HepG2 (cell line): ENCODE data around the gene SLC25A11. TPM values are rescaled to one million over a fixed set of nuclear protein-coding genes. Genes with fewer than 3 reads are reported as not detected.

Experiments used
- ATAC-seq: fragments of 200-7000 bp; cut with Tn5 transposase; 3 replicates; pipeline ENCODE4 v1.9.1; 2020; ENCODE audit warnings: mild to moderate bottlenecking, moderate library complexity
- BruUV-seq: library from RNA; stranded (reverse); fragments of 400-500 nt; replicated peaks from 2 replicates; lab custom pipeline; 2021; lab: Mats Ljungman, UMichigan
- CTCF ChIA-PET: fragments of 300-600 bp; formaldehyde crosslinking; extraction: SDS; loops from one replicate; lab custom pipeline; 2021; ENCODE audit warnings: low total read pairs, inconsistent platforms, low intra/inter-chr PET ratio; lab: Yijun Ruan, JAX
- POLR2A ChIA-PET: fragments of 350-600 bp; sonication (Branson Sonifier 250); formaldehyde crosslinking; loops from one replicate; lab custom pipeline; 2020; ENCODE audit warnings: antibody characterized with exemption, inconsistent platforms; lab: Yijun Ruan, JAX
- DNase-seq: peaks from one replicate; pipeline ENCODE4 v3.0.0-alpha.2; 2015; ENCODE audit warnings: low spot score
- FAIRE-seq: peaks from 3 replicates; lab custom pipeline; 2011; peaks lifted over from hg19 to GRCh38; lab: Jason Lieb, UNC
- H2AFZ ChIP-seq: one replicate; pipeline ENCODE4 v1.6.1; 2011; ENCODE audit warnings: low read length, inconsistent platforms
- H3K27ac ChIP-seq: fragments of 300-600 bp; 3 replicates; pipeline ENCODE4 v1.8.0; 2011; ENCODE audit warnings: mixed run types, mild to moderate bottlenecking, mixed read lengths, low read length, inconsistent platforms; ENCODE audit not compliant: insufficient read depth; ENCODE audit errors: extremely low read length
- H3K27me3 ChIP-seq, 2 experiments: fragments of 200-600 bp in 1 of 2; 2 replicates in 1 of 2; 3 replicates in 1 of 2; pipeline versions ENCODE4 v1.6.0 to v1.8.0; 2011; ENCODE audit warnings: low read length in 2 of 2, mild to moderate bottlenecking in 2 of 2, moderate library complexity in 2 of 2, inconsistent platforms in 1 of 2; ENCODE audit not compliant: insufficient read depth in 2 of 2, control insufficient read depth in 1 of 2
- H3K36me3 ChIP-seq, 2 experiments: fragments of 200-600 bp in 1 of 2; replicated peaks in 1 of 2; 2 replicates in 1 of 2; 3 replicates in 1 of 2; pipeline versions ENCODE4 v1.5.1 to v1.8.0; 2011; ENCODE audit warnings: low read length in 2 of 2, inconsistent platforms in 1 of 2; ENCODE audit not compliant: insufficient read depth in 2 of 2, control insufficient read depth in 1 of 2
- H3K4me1 ChIP-seq: 2 replicates; pipeline ENCODE4 v1.5.1; 2012; ENCODE audit warnings: low read length, inconsistent platforms; ENCODE audit not compliant: insufficient read depth
- H3K4me2 ChIP-seq: 2 replicates; pipeline ENCODE4 v1.6.0; 2011; ENCODE audit warnings: low read depth, low read length, inconsistent platforms
- H3K4me3 ChIP-seq, 3 experiments: fragments of 200-600 bp in 1 of 3; sonication (generic), shearing (Covaris generic) in 1 of 3; replicated peaks in 1 of 3; 2 replicates each; pipeline ENCODE4 v1.5.1; 2011 to 2016; ENCODE audit warnings: low read length in 3 of 3, inconsistent platforms in 2 of 3, low read depth in 2 of 3, mild to moderate bottlenecking in 2 of 3, control low read depth in 1 of 3, mixed read lengths in 1 of 3; ENCODE audit not compliant: insufficient read depth in 1 of 3
- H3K79me2 ChIP-seq: one replicate; pipeline ENCODE4 v1.6.1; 2011; ENCODE audit warnings: low read length, inconsistent platforms; ENCODE audit not compliant: insufficient read depth
- H3K9ac ChIP-seq: 2 replicates; pipeline ENCODE4 v1.6.0; 2011; ENCODE audit warnings: mild to moderate bottlenecking, low read depth, low read length, inconsistent platforms; ENCODE audit not compliant: insufficient read depth
- H3K9me3 ChIP-seq: 2 replicates; pipeline ENCODE4 v1.5.1; 2012; ENCODE audit warnings: mild to moderate bottlenecking, low read length
- H4K20me1 ChIP-seq: 2 replicates; pipeline ENCODE4 v1.6.0; 2011; ENCODE audit warnings: inconsistent platforms, mild to moderate bottlenecking, low read length, moderate library complexity; ENCODE audit not compliant: insufficient read depth
- AGO2 ChIP-seq: fragments of 200-400 bp; formaldehyde crosslinking; optimal IDR thresholded peaks from 2 replicates; pipeline ENCODE3; 2017; ENCODE audit warnings: mild to moderate bottlenecking, low read depth, low read length, moderate library complexity
- PTBP1 ChIP-seq: fragments of 200-400 bp; formaldehyde crosslinking; IDR thresholded peaks from 2 replicates; pipeline ENCODE4 v1.6.1; 2018; ENCODE audit warnings: low read length, low read depth; ENCODE audit not compliant: poor library complexity, severe bottlenecking
- ZIK1 ChIP-seq: sonication (generic); formaldehyde crosslinking; IDR thresholded peaks from 2 replicates; pipeline ENCODE4 v1.5.0; 2020; ENCODE audit warnings: mild to moderate bottlenecking, low read depth, missing genetic modification reagents, borderline replicate concordance
- WGBS: methylation state at CpG from one replicate; pipeline ENCODE4 v1.1.6; 2017; ENCODE audit warnings: low lambda C conversion rate; 5-methylcytosine and 5-hydroxymethylcytosine counted together
- in situ Hi-C: cut with HindIII; loops from 2 replicates; pipeline ENCODE4 v1.10.0; 2017; ENCODE audit warnings: low pct_unique_long_range_greater_than_20kb; ENCODE audit not compliant: extremely low pct_ligation_motif_present
- intact Hi-C: fragments of 100-400 bp; cut with micrococcal nuclease; formaldehyde crosslinking; loops from one replicate; pipeline ENCODE4 v1.10.0; 2022; ENCODE audit not compliant: unreplicated experiment
- polyA plus RNA-seq, 8 experiments: library from polyadenylated mRNA; depleted of rRNA in 3 of 8; stranded (reverse) in 7 of 8; unstranded in 1 of 8; fragments of >200 nt; fragmentation: Illumina TruSeq in 4 of 8; extraction: Trizol in 4 of 8; gene quantifications; 2 replicates each; pipeline versions ENCODE4 v1.2.1 to v1.2.3, GENCODE V29; 2011 to 2016; ENCODE audit warnings: low read depth in 4 of 8, missing spikeins in 1 of 8, mixed read lengths in 1 of 8; ENCODE audit not compliant: insufficient read depth in 1 of 8
- total RNA-seq, 5 experiments: library from RNA; depleted of rRNA; stranded (reverse); fragments of >200 nt; fragmentation: Illumina TruSeq; extraction: Trizol; gene quantifications; 2 replicates each; pipeline ENCODE4 v1.2.3, GENCODE V29; 2016; ENCODE audit warnings: low read depth in 1 of 5
- TF ChIP-seq, protein P1 (sequence below): sonication (generic); formaldehyde crosslinking; conservative IDR thresholded peaks from 2 replicates; pipeline ENCODE4 v1.8.0; 2022; ENCODE audit warnings: mild to moderate bottlenecking, moderate library complexity, missing genetic modification reagents

The SLC25A11 gene
- total and polyA plus RNA-seq, 2 of the 13 experiments (the other 11 are each of a cell fraction or from before 2014, with no cell fraction given): 35.4 to 47.2 TPM

DNA sequence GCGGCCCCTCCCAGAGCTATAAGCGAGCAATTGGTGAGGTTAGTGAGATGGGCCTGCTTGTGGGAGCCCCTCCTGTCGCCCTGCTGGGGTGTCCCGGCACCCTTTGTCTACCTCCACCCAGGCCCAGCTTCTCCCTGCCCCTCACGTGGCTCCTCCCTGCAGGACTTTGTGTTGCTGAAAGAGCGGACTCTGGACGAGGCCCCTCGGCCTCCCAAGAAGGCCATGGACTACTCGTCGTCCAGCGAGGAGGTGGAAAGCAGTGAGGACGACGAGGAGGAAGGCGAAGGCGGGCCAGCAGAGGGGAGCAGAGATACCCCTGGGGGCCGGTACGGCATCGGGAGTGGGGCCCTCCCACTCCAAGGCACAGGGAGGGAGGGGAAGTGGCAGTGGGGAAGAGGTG is 46.6 kb downstream of the SLC25A11 start (continued):
- TF ChIP-seq, protein P1, sequence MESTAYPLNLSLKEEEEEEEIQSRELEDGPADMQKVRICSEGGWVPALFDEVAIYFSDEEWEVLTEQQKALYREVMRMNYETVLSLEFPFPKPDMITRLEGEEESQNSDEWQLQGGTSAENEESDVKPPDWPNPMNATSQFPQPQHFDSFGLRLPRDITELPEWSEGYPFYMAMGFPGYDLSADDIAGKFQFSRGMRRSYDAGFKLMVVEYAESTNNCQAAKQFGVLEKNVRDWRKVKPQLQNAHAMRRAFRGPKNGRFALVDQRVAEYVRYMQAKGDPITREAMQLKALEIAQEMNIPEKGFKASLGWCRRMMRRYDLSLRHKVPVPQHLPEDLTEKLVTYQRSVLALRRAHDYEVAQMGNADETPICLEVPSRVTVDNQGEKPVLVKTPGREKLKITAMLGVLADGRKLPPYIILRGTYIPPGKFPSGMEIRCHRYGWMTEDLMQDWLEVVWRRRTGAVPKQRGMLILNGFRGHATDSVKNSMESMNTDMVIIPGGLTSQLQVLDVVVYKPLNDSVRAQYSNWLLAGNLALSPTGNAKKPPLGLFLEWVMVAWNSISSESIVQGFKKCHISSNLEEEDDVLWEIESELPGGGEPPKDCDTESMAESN (CRISPR knock-in tag): no peak
- no peak for TF ChIP-seq PTBP1
- TF ChIP-seq, all 625 proteins: peak for 0

DNA sequence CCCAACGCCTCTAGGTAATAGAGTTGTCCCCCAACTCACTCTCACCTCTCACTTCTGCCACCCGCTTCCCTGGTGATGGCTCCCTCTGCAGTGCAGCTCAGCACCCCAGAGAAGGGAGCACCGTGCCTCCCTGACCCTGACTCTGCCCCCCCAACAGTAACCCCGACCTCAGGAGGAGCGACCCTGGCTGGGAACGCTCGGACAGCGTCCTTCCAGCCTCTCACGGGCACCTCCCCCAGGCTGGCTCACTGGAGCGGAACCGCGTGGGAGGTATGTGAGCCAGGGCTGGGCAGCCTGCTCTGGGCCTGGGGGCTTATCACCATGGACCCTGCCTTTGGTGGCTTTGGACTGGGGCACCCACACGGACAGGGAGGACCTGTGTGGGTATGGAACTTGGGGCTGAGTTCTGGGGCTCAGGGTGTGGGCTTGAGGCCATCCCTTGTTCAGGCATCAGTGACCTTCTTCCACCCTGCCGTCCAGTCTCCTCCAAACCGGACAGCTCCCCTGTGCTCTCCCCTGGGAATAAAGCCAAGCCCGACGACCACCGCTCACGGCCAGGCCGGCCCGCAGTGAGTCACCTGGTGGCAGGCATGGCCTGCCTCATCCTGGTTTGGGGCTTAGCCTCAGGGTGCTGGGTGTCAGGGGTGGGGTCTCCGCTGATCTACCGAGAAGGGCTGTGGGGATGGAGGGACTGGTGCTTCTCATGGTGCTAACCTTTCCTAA is 47.2 kb downstream of the SLC25A11 start:
- Histone ChIP-seq H3K4me1 (no peaks in the 10 kb centered on the region), H3K36me3 (peaks cover 37 to 77% of the 10 kb centered on the region in 2 experiments; a peak in 4 of 5 replicates), H3K9ac (no peak overlapping the region), H3K4me3 (no peak overlapping the region), H3K4me2 (no peak overlapping the region), H3K27me3 (no peaks in the 10 kb centered on the region), H3K9me3 (no peaks in the 10 kb centered on the region), H3K27ac (no peak overlapping the region), H3K79me2 (no peaks in the 10 kb centered on the region), H4K20me1 (no peaks in the 10 kb centered on the region), H2AFZ (no peak overlapping the region)
- 98% methylated on average over 14 of the region's 23 CpGs for WGBS
- no peak for FAIRE-seq
- in situ Hi-C loops (loop anchor here (10.0 kb wide), 1 partner anchor 338 kb away; the partner anchor contains the start of gene MYBBP1A), intact Hi-C loops (no loop called here)
- BruUV-seq: no TSS peak
- TF ChIP-seq ZIK1 (CRISPR knock-in tag): no peak
- TF ChIP-seq AGO2: peak; percentile 74
- CTCF ChIA-PET: no interaction called here
- no peak for ATAC-seq
- DNase-seq: no peak
- POLR2A ChIA-PET: no interaction called here
